Inferior parietal cortex (tissue), 1 donor: Measurements from ENCODE around the gene ZMAT5.

Source experiments
- DNase-seq: peaks from one replicate; pipeline ENCODE4 v3.0.0-alpha.2; 2016; ENCODE audit errors: extremely low spot score

The ZMAT5 gene, protein sequence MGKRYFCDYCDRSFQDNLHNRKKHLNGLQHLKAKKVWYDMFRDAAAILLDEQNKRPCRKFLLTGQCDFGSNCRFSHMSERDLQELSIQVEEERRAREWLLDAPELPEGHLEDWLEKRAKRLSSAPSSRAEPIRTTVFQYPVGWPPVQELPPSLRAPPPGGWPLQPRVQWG

DNA sequence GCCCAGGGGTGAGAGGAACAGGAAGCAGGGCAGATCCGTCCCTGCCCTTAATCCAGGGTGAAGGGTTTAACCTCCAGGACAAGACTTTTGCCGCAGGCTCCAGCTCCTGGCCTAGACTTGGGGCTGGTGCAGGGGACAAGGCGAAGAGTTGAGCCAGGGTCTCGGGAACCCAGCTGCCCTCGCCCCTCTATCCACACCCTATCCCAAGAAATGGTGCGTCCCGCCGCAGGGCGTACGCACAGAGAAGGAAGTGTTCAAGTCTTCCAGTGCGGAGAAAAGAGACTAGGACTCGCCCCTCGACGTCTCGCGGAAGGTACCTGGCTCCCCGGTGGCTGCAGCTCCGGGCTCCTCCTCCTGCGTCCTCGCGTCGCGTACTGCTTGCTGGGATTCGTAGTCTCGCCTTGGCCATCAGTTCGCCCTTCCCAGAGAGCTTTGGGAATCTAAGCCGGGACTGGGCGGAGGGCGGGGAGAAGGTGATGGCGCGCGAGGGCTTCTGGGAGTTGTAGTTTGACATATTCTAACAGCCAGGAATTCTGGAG lies at the start of gene ZMAT5:
ZMAT5 (minus strand) TSS at position 376 of the 539 bp plus-strand sequence. CDS start 18,463 bp downstream, outside the sequence.
- peak; percentile 96 for DNase-seq

DNA sequence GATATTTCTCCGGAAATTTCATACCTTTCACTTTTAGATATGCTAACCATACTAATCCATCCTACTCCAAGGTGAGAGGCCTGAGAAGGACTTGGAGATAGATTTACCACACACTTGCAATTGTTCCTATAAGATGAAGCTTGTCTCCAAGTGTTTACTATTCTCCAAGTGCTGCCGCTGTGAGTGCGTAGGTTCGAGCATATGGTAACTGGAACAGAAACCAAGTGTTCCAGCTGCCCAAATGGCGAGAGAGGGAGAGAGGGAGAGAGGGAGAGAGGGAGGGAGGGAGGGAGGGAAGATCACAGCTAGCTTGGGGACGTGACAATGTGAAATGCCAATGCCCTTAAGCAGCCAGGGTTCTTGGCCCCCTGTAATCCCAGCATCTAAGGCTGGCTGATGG lies 49.7 kb upstream of the ZMAT5 start:
- DNase-seq = peak; percentile 61

DNA sequence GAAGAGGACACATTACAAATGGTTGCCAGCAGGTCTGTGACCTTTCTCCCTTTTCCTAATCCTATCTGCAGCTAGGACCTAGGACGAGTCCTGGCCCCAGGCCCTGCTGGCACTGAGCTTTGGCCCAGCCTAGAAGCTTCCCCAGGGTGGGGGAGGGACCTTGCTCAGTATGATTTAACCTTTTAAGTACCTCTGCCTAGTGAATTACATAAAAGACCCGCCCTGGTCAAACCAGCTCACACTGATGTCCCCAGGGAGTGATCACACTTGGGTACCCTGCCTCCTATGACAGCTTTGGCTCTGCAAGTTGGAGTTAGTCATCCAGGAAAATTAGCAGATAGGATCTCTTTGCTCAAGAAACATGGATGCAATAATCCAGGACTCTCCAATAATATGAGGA lies 49.3 kb upstream of the ZMAT5 start:
- no peak for DNase-seq

GRCh38 chr22:29815580-29815979 lies 48.8 kb upstream of the ZMAT5 start:
- no peak for DNase-seq

GRCh38 chr22:29814003-29814402 lies 47.2 kb upstream of the ZMAT5 start:
- DNase-seq = no peak

GRCh38 chr22:29813563-29813962 lies 46.8 kb upstream of the ZMAT5 start:
- no peak for DNase-seq

DNA sequence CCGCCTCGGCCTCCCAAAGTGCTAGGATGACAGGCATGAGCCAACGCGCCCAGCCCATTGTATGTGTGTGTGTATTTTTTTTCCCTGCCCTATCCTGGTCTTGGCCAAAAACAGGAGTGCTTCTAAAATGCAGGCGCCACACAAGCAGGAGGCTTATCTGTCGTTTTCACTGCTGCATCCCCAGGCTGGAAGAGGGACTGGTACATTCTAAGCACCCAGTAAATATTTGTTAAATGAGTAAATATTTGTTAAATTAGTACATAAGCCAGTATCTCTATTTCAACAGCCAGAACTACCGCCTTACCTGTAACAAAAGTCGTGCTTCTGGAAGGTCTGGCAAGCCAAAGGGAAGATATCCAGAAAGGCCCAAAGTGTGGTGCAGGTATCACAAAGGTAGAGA lies 46.3 kb upstream of the ZMAT5 start:
- no peak for DNase-seq

- DNase-seq = no peak
Measured at GRCh38 chr22:29811377-29811776, 44.6 kb upstream of the ZMAT5 start.

DNA sequence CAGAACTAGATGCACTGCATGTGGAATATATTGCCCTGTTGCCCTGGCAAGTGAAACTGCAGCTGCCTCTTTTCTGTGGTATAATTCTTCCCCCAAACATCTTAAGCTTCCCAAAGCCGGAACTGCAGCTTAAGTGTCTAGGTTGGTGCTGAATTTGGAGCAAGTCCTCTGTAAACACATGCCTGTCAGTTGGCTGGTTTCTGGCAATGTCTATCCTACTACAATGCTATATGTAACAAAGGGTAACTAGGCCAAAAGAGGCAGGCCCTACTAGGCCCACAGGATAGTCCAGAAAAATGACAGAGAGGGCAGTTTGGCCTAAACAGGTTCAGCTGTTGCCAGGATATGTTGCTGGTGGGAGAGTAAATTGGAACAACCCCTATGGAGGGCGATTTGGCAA lies 43.4 kb upstream of the ZMAT5 start:
- no peak for DNase-seq

DNA sequence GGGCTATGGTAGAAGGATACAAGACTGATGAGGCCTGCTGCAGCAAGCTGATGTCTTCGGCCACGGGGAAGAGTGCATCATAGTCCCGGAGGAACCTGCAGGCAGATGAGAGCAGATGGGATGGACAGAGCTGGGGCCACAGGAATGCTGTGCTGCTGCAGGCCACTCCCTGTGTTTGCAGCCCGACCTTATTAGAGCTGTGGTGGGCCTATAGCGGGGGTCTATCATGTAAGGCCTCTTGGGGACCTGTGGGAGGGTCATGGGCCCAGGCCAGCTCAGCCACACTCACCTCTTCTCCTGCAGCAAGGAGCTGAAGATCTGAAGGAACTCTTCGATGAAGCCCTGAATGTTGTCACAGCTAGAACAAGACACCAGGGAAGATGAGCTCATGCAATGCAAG lies 39.4 kb upstream of the ZMAT5 start:
- DNase-seq = no peak

DNA sequence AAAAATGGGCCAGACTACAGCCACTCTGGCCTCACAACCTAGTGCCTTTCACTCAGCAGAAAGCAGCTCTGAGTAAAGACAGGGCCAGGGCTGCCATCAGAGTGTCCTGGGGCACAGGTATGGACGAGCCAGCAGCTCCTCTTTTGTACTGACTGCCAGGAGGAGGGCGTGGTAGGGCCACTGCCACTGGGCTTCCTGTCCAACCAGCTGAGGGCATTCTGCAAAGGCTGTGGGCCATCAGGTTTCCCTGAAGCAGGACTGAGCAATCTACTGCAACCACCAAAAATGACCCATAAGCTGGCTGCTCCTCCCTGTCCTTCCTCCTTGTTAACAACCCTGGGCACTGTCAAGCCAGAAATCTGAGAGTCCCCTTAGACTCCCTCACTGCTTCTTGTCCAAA lies 38.2 kb upstream of the ZMAT5 start:
- no peak for DNase-seq

DNA sequence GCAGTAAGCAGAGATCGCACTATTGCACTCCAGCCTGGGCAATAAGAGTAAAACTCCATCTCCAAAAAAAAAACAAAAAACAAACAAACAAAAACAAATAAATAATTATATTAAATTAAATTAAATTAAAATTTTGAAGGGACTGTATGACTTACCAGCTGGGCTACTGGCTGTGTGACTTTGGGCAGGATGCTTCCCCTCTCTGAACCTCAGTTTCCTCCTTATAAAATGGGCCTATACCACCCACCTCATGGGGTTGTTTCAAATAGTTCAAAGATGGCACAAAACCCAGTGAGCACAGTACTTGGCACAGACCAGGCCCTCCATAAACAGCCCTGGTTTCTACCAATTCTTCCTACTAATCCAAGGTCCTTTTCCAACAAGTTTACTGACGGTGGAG lies 36.4 kb upstream of the ZMAT5 start:
- no peak for DNase-seq

DNA sequence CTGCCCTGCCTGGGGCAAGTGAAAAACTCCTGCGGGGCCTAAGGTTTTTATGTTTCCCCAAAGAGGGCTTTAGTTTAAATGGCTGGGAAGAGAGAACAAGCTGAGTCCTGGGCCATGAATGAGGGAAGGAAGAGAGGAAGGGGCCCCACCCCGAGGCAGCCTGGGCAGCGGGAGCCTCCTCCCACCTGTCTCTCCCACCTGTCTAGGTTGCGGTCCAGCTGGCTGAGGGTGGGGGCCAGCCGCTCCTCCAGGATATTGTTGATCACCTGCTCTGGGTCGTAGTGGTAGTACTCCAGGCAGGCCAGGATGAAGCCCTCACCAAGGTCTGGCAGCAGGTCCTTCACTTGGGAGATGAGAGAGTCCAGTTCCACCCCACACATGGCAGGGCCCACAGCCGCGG lies 35.0 kb upstream of the ZMAT5 start:
- no peak for DNase-seq

DNA sequence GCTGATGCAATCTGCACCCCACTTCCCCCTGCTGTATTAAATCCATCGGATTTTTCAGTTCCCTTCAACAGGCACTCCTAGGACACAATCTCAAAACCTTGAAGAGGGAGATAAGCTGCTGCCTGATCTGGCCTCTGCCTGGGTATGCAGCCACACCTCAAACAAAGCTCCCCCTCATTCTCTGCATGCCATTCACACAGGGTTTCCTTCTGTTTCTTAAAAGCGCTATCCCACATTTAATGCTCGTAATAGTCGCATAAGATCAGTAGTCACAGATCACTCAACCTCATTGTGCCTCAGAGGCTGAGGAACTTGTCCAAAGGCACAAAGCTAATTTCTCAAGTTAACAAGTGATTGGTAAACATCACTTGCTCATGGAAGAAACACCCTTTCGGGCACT lies 34.3 kb upstream of the ZMAT5 start:
- DNase-seq = no peak

DNA sequence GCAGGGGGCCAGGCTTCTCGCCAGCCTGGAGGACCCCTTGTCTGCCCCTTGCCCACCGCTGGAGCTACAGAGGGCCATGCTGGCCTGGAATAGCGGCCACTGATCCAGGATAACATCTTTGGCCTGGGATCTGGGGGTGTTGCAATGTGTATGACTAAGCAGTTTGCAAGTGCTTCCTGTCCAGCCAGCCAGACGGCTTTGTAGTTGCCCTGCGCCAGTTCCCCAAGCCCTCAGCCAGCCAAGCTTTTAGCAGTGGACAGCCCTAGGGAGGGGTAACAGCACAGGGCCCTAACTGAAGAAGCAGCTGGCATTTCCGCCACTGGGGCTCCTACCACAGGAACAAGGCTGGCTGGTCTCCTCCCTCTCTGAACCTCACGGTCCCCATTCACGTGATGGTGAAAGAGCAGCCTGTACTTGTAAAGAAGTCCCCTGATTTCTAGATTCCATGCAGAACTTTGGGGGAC lies 32.4 kb upstream of the ZMAT5 start:
- peak; percentile 38 for DNase-seq

- no peak for DNase-seq
Measured at GRCh38 chr22:29798801-29799200, 32.0 kb upstream of the ZMAT5 start.

GRCh38 chr22:29798318-29798717 lies 31.5 kb upstream of the ZMAT5 start:
- DNase-seq = no peak

DNA sequence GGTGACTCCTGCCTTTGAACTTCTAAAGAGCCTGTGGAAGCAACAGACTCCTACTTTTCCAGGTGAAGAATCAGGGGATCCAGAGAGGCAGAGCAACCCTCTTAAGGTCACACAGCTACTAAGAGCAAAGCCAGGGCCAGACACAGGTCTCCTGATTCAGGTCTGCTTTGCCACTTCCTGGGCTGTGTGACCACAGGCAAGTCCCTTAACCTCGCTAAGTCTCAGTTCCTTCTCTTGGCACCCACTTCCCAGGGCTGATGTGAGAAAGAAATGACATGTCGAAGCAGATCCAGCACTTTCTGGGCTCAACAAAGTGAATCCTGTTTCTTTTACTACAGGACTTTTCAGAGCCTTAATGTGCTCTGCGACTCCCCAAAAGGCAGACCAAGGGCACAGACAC lies 30.5 kb upstream of the ZMAT5 start:
- DNase-seq = no peak

GRCh38 chr22:29795663-29796062 lies 28.9 kb upstream of the ZMAT5 start:
- no peak for DNase-seq

GRCh38 chr22:29793396-29793795 lies 26.6 kb upstream of the ZMAT5 start:
- DNase-seq = no peak

DNA sequence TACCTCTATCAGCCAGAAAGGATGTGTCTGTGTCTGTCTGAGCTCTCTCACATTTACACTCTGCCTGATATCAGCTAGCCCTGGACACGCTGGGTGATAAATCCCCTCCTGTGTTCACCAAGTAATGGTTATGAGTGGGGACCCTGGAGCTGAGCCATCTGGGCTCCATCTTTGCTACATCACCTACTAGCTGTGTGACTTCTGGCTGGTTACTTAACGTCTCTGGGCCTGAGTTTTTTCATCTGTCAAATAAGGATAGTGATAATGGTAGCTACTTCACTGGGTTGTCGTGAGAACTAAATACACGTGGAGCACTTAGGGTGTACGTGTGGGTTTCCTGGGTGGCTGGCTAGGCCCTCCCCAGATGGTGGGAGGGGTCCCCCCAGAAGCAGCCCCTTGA lies 23.3 kb upstream of the ZMAT5 start:
- DNase-seq = no peak

GRCh38 chr22:29788339-29789279 lies 21.8 kb upstream of the ZMAT5 start:
- no peak for DNase-seq
